SU-DHL-6 (cell line): ENCODE data around the gene HSPH1.

Source experiments
- H2AFZ ChIP-seq: fragments of 200-600 bp; sonication (generic); 2 replicates; pipeline ENCODE4 v1.6.1; 2014; ENCODE audit warnings: low read depth, mild to moderate bottlenecking, moderate library complexity, mixed read lengths, antibody characterized with exemption, low read length; ENCODE audit not compliant: severe bottlenecking
- H3F3A ChIP-seq: fragments of 200-600 bp; shearing (Covaris generic); 2 replicates; pipeline ENCODE4 v1.6.0; 2016; ENCODE audit warnings: antibody characterized with exemption, mild to moderate bottlenecking; ENCODE audit not compliant: insufficient read depth
- H3K27ac ChIP-seq: fragments of 200-600 bp; sonication (generic); 2 replicates; pipeline ENCODE4 v1.5.1; 2016; ENCODE audit warnings: low read depth, mild to moderate bottlenecking, low read length, moderate library complexity, mixed read lengths
- H3K27me3 ChIP-seq: fragments of 200-600 bp; sonication (generic), shearing (Covaris generic); 2 replicates; pipeline ENCODE4 v1.6.0; 2014; ENCODE audit warnings: mild to moderate bottlenecking, low read length
- H3K36me3 ChIP-seq: fragments of 200-600 bp; sonication (generic); 2 replicates; pipeline ENCODE4 v1.6.1; 2014; ENCODE audit warnings: mild to moderate bottlenecking, low read length, mixed read lengths
- H3K4me2 ChIP-seq: fragments of 300-600, 200-600 bp; shearing (Covaris generic), sonication (generic); 2 replicates; pipeline ENCODE4 v1.6.0; 2014; ENCODE audit warnings: low read length, low read depth, mild to moderate bottlenecking; ENCODE audit not compliant: poor library complexity, severe bottlenecking
- H3K4me3 ChIP-seq: fragments of 200-600 bp; sonication (generic); 2 replicates; pipeline ENCODE4 v1.5.1; 2014; ENCODE audit warnings: antibody characterized with exemption, low read length, mild to moderate bottlenecking, mixed read lengths; ENCODE audit not compliant: insufficient read depth, poor library complexity, severe bottlenecking
- H3K79me2 ChIP-seq: fragments of 200-600 bp; sonication (generic); 2 replicates; pipeline ENCODE4 v1.6.1; 2014; ENCODE audit warnings: mild to moderate bottlenecking, low read length, moderate library complexity; ENCODE audit not compliant: insufficient read depth
- H3K9ac ChIP-seq: fragments of 200-600 bp; sonication (generic); 2 replicates; pipeline ENCODE4 v1.7.0; 2014; ENCODE audit warnings: mild to moderate bottlenecking, low read length
- H3K9me2 ChIP-seq: fragments of 200-600 bp; sonication (generic); replicated peaks from 2 replicates; pipeline ENCODE4 v1.6.1; 2014; ENCODE audit warnings: low read length; ENCODE audit not compliant: insufficient read depth
- H3K9me3 ChIP-seq: fragments of 200-600 bp; sonication (generic); 2 replicates; pipeline ENCODE4 v1.6.1; 2014; ENCODE audit warnings: low read length, mixed read lengths; ENCODE audit not compliant: insufficient read depth
- H4K20me1 ChIP-seq: fragments of 200-600 bp; sonication (generic); 2 replicates; pipeline ENCODE4 v1.6.1; 2014; ENCODE audit warnings: low read depth, mild to moderate bottlenecking, antibody characterized with exemption, low read length, moderate library complexity, mixed read lengths
- CTCF ChIP-seq: fragments of 200-600 bp; sonication (generic); IDR thresholded peaks from one replicate; pipeline ENCODE4 v1.5.1; 2017; ENCODE audit warnings: antibody characterized with exemption, mild to moderate bottlenecking, low read length, moderate library complexity; ENCODE audit not compliant: insufficient read depth, poor library complexity, severe bottlenecking
- EZH2phosphoT487 ChIP-seq: fragments of 200-600 bp; sonication (generic), shearing (Covaris generic); conservative IDR thresholded peaks from 2 replicates; pipeline ENCODE4 v1.6.1; 2018; ENCODE audit warnings: mild to moderate bottlenecking, antibody characterized with exemption, low read length, moderate library complexity, mixed read lengths

The HSPH1 gene

GRCh38 chr13:31119526-31119925 lies 42.2 kb downstream of the HSPH1 start:
- H3K4me2 ChIP-seq = no peak overlapping the region
- H3K36me3 ChIP-seq = no peaks in the 10 kb centered on the region
- no peak overlapping the region for H3K9ac ChIP-seq
- no peaks in the 10 kb centered on the region for H3F3A ChIP-seq
- no peak for TF ChIP-seq CTCF
- TF ChIP-seq EZH2phosphoT487 = no peak
- H3K9me3 ChIP-seq = no peaks in the 10 kb centered on the region
- H3K27ac ChIP-seq = no peak overlapping the region
- H3K79me2 ChIP-seq = no peaks in the 10 kb centered on the region
- no peaks in the 10 kb centered on the region for H3K27me3 ChIP-seq
- no peaks in the 10 kb centered on the region for H4K20me1 ChIP-seq
- H3K4me3 ChIP-seq = no peak overlapping the region
- no peaks in the 10 kb centered on the region for H3K9me2 ChIP-seq
- no peak overlapping the region for H2AFZ ChIP-seq

- Histone ChIP-seq H4K20me1 (no peaks in the 10 kb centered on the region), H3K27ac (no peak overlapping the region), H3K4me2 (no peak overlapping the region), H3K9me2 (no peaks in the 10 kb centered on the region), H3K9ac (no peak overlapping the region), H2AFZ (no peak overlapping the region), H3K4me3 (no peak overlapping the region), H3F3A (no peaks in the 10 kb centered on the region), H3K79me2 (no peaks in the 10 kb centered on the region), H3K9me3 (no peaks in the 10 kb centered on the region), H3K27me3 (no peaks in the 10 kb centered on the region), H3K36me3 (no peaks in the 10 kb centered on the region)
- TF ChIP-seq EZH2phosphoT487 (no peak), CTCF (no peak)
Measured at GRCh38 chr13:31116224-31116623, 45.5 kb downstream of the HSPH1 start.

- Histone ChIP-seq H3K27me3 (no peaks in the 10 kb centered on the region), H4K20me1 (no peaks in the 10 kb centered on the region), H3K36me3 (no peaks in the 10 kb centered on the region), H3K9me2 (no peaks in the 10 kb centered on the region), H3K9ac (no peak overlapping the region), H3K9me3 (no peaks in the 10 kb centered on the region), H3K4me2 (no peak overlapping the region), H3K4me3 (no peak overlapping the region), H2AFZ (no peak overlapping the region), H3K27ac (no peak overlapping the region), H3K79me2 (no peaks in the 10 kb centered on the region), H3F3A (no peaks in the 10 kb centered on the region)
- TF ChIP-seq CTCF (no peak), EZH2phosphoT487 (no peak)
Measured at GRCh38 chr13:31115616-31116015, 46.1 kb downstream of the HSPH1 start.
